Measurements from ENCODE around the gene EPHA7.

The EPHA7 gene

DNA sequence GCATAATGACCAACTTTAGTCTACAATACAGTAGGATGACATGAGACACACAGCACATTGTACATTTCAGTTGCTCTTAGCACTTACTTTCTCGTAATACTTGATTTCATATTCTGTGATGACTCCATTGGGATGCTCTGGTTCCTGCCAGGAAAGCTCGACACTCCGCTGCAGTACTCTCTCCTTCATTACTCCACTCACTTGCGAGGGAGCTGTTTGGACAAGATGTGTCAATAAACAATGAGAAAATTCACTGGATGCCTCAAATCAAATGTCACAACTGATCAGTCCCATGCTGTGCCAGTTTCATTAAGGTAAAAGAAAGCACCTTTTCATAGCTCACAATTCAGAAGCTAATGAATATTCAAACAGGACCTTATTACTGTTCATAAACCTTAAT is 147.1 kb downstream of the EPHA7 start:
- H3K27me3 ChIP-seq (ENCODE audit: low read depth, low read length), result no peaks in the 10 kb centered on the region
- no peak for TF ChIP-seq CTCF (IDR thresholded peaks at IDR 0.05; ENCODE audit: low read depth, low read length)
- TF ChIP-seq EZH2phosphoT487 (IDR thresholded peaks at IDR 0.05; ENCODE audit: low read depth), result no peak
- no peaks in the 10 kb centered on the region for H3K79me2 ChIP-seq (ENCODE audit: low read length)
- H3K9me3 ChIP-seq (ENCODE audit: insufficient read depth, low read length), result no peaks in the 10 kb centered on the region
- no peaks in the 10 kb centered on the region for H3K36me3 ChIP-seq (replicated peaks; ENCODE audit: low read depth, low read length)
- no peaks in the 10 kb centered on the region for H4K20me1 ChIP-seq (ENCODE audit: insufficient read depth, low read length)
- H3K4me3 ChIP-seq (ENCODE audit: low read length), result no peak overlapping the region
- no peaks in the 10 kb centered on the region for H3K4me1 ChIP-seq (ENCODE audit: low read length)
- H3K4me2 ChIP-seq (ENCODE audit: low read length), result no peak overlapping the region
- no peak overlapping the region for H2AFZ ChIP-seq (ENCODE audit: low read depth, low read length)
- H3K27ac ChIP-seq (ENCODE audit: low read length), result no peak overlapping the region
- H3K9ac ChIP-seq (ENCODE audit: low read length), result no peak overlapping the region

GRCh38 chr6:93266116-93266817 is 153.1 kb downstream of the EPHA7 start:
- H3K4me2 ChIP-seq (ENCODE audit: low read length), result no peak overlapping the region
- no peak overlapping the region for H3K4me3 ChIP-seq (ENCODE audit: low read length)
- H2AFZ ChIP-seq (ENCODE audit: low read depth, low read length), result no peak overlapping the region
- no peaks in the 10 kb centered on the region for H4K20me1 ChIP-seq (ENCODE audit: insufficient read depth, low read length)
- H3K79me2 ChIP-seq (ENCODE audit: low read length), result no peaks in the 10 kb centered on the region
- H3K27me3 ChIP-seq (ENCODE audit: low read depth, low read length), result no peaks in the 10 kb centered on the region
- no peaks in the 10 kb centered on the region for H3K4me1 ChIP-seq (ENCODE audit: low read length)
- H3K27ac ChIP-seq (ENCODE audit: low read length), result no peak overlapping the region
- H3K36me3 ChIP-seq (replicated peaks; ENCODE audit: low read depth, low read length), result no peaks in the 10 kb centered on the region
- H3K9me3 ChIP-seq (ENCODE audit: insufficient read depth, low read length), result no peaks in the 10 kb centered on the region
- H3K9ac ChIP-seq (ENCODE audit: low read length), result no peak overlapping the region
- TF ChIP-seq CTCF (IDR thresholded peaks at IDR 0.05; ENCODE audit: low read depth, low read length) (no peak), EZH2phosphoT487 (IDR thresholded peaks at IDR 0.05; ENCODE audit: low read depth) (no peak)

- Histone ChIP-seq H3K4me2 (ENCODE audit: low read length) (no peak overlapping the region), H3K36me3 (replicated peaks; ENCODE audit: low read depth, low read length) (no peaks in the 10 kb centered on the region), H3K79me2 (ENCODE audit: low read length) (no peaks in the 10 kb centered on the region), H3K27ac (ENCODE audit: low read length) (no peak overlapping the region), H3K4me3 (ENCODE audit: low read length) (no peak overlapping the region), H3K4me1 (ENCODE audit: low read length) (no peaks in the 10 kb centered on the region), H2AFZ (ENCODE audit: low read depth, low read length) (no peak overlapping the region), H3K27me3 (ENCODE audit: low read depth, low read length) (no peaks in the 10 kb centered on the region), H4K20me1 (ENCODE audit: insufficient read depth, low read length) (no peaks in the 10 kb centered on the region), H3K9ac (ENCODE audit: low read length) (no peak overlapping the region), H3K9me3 (ENCODE audit: insufficient read depth, low read length) (no peaks in the 10 kb centered on the region)
- TF ChIP-seq EZH2phosphoT487 (IDR thresholded peaks at IDR 0.05; ENCODE audit: low read depth) (no peak), CTCF (IDR thresholded peaks at IDR 0.05; ENCODE audit: low read depth, low read length) (no peak)
These were observed 158.5 kb downstream of the EPHA7 start for GRCh38 chr6:93260881-93261280.

- Histone ChIP-seq H3K9me3 (ENCODE audit: insufficient read depth, low read length) (no peaks in the 10 kb centered on the region), H3K36me3 (replicated peaks; ENCODE audit: low read depth, low read length) (no peaks in the 10 kb centered on the region), H3K27me3 (ENCODE audit: low read depth, low read length) (no peaks in the 10 kb centered on the region), H4K20me1 (ENCODE audit: insufficient read depth, low read length) (no peaks in the 10 kb centered on the region), H3K4me3 (ENCODE audit: low read length) (no peak overlapping the region), H3K9ac (ENCODE audit: low read length) (no peak overlapping the region), H3K4me1 (ENCODE audit: low read length) (no peaks in the 10 kb centered on the region), H3K4me2 (ENCODE audit: low read length) (no peak overlapping the region), H2AFZ (ENCODE audit: low read depth, low read length) (no peak overlapping the region), H3K27ac (ENCODE audit: low read length) (no peak overlapping the region), H3K79me2 (ENCODE audit: low read length) (no peaks in the 10 kb centered on the region)
- TF ChIP-seq EZH2phosphoT487 (IDR thresholded peaks at IDR 0.05; ENCODE audit: low read depth), result no peak
- TF ChIP-seq CTCF (IDR thresholded peaks at IDR 0.05; ENCODE audit: low read depth, low read length), result no peak
These were observed 160.0 kb downstream of the EPHA7 start for GRCh38 chr6:93259332-93259731.

Measured in OCI-LY3 (cell line).